Mucosa of descending colon (tissue), 3 donors: ENCODE results near the gene ARSG. TPM values are rescaled to one million over a fixed set of nuclear protein-coding genes. Genes with fewer than 3 reads are reported as not detected.

ENCODE experiments used
- ATAC-seq: fragments of 200-7000 bp; cut with Tn5 transposase; one replicate; pipeline ENCODE4 v1.9.1; 2020; ENCODE audit warnings: mild to moderate bottlenecking, moderate library complexity
- DNase-seq, 3 donors: peaks; one replicate each; pipeline ENCODE4 v3.0.0-alpha.2; 2020
- H3K36me3 ChIP-seq: fragments of 200-600 bp; one replicate; pipeline ENCODE4 v1.8.0; 2021; ENCODE audit warnings: low read depth, mild to moderate bottlenecking
- H3K4me1 ChIP-seq: fragments of 200-600 bp; one replicate; pipeline ENCODE4 v1.8.0; 2021; ENCODE audit warnings: low read depth, mild to moderate bottlenecking
- H3K4me3 ChIP-seq: fragments of 200-600 bp; one replicate; pipeline ENCODE4 v1.8.0; 2021; ENCODE audit warnings: mild to moderate bottlenecking
- H3K9me3 ChIP-seq: fragments of 200-600 bp; one replicate; pipeline ENCODE4 v1.8.0; 2021; ENCODE audit warnings: mild to moderate bottlenecking
- CTCF ChIP-seq: fragments of 200-600 bp; IDR thresholded peaks from one replicate; pipeline ENCODE4 v1.8.0; 2022; ENCODE audit warnings: antibody characterized with exemption, mild to moderate bottlenecking
- intact Hi-C, 2 donors: fragments of 100-400 bp; cut with DNase I in 1 of 2; cut with micrococcal nuclease in 1 of 2; formaldehyde crosslinking; loops; one replicate each; pipeline versions ENCODE4 v1.11.0 to v1.11.1; 2022; cut with DNase I, micrococcal nuclease
- total RNA-seq, 3 donors: library from RNA; stranded (reverse); fragmentation: NEBNext Ultra II Directional in 2 of 3; extraction: Animal tissue kit (Norgen Biotek cat#: 25700) in 2 of 3; gene quantifications; one replicate each; pipeline versions ENCODE4 v1.2.1 to v1.2.4, GENCODE V29; 2021 to 2023
- donor health status: DM: no; HTN: no; CAD: no; lungs with moderate emphysema.
- donor health status: DM: no; HTN: no; CAD: no.
- donor health status: DM: no; HTN: yes; CAD: no.

The ARSG gene
- total RNA-seq, 3 donors from 2014 or later: 1.7 to 3.1 (median 2.1) TPM

GRCh38 chr17:68378268-68379176, 87.2 kb downstream of the ARSG start:
- Histone ChIP-seq H3K9me3 (no peaks in the 10 kb centered on the region), H3K36me3 (no peaks in the 10 kb centered on the region), H3K4me3 (no peak overlapping the region), H3K4me1 (no peaks in the 10 kb centered on the region)
- peak; percentile 78 for ATAC-seq
- TF ChIP-seq CTCF: no peak
- DNase-seq: peak; percentile 57 to 87 (median 67)
- intact Hi-C loops: no loop called here

- ATAC-seq (no peak), DNase-seq (no peak)
- no peak overlapping the region for H3K4me3 ChIP-seq
- no peaks in the 10 kb centered on the region for H3K9me3 ChIP-seq
- TF ChIP-seq CTCF: no peak
- intact Hi-C loops: no loop called here
- no peaks in the 10 kb centered on the region for H3K36me3 ChIP-seq
- H3K4me1 ChIP-seq: no peaks in the 10 kb centered on the region
Observed at GRCh38 chr17:68379177-68379510, 87.8 kb downstream of the ARSG start.

- no peak for TF ChIP-seq CTCF
- no peaks in the 10 kb centered on the region for H3K4me1 ChIP-seq
- intact Hi-C loops: no loop called here
Observed at GRCh38 chr17:68379692-68380677, 88.7 kb downstream of the ARSG start.

GRCh38 chr17:68381076-68381900, 90.0 kb downstream of the ARSG start:
- no peak overlapping the region for H3K4me3 ChIP-seq
- ATAC-seq (peak; percentile 24), DNase-seq (no peak)
- no peak for TF ChIP-seq CTCF
- intact Hi-C loops: no loop called here
- H3K9me3 ChIP-seq: no peaks in the 10 kb centered on the region
- no peaks in the 10 kb centered on the region for H3K4me1 ChIP-seq
- H3K36me3 ChIP-seq: no peaks in the 10 kb centered on the region

More at GRCh38 chr17:68379692-68380677, 88.7 kb downstream of the ARSG start:
- ATAC-seq (no peak), DNase-seq (no peak)
- Histone ChIP-seq H3K4me3 (no peak overlapping the region), H3K36me3 (no peaks in the 10 kb centered on the region), H3K9me3 (no peaks in the 10 kb centered on the region)

GRCh38 chr17:68382582-68383085, 91.3 kb downstream of the ARSG start:
- ATAC-seq (no peak), DNase-seq (no peak)
- no peak for TF ChIP-seq CTCF
- Histone ChIP-seq H3K36me3 (no peaks in the 10 kb centered on the region), H3K4me1 (no peaks in the 10 kb centered on the region), H3K9me3 (no peaks in the 10 kb centered on the region), H3K4me3 (no peak overlapping the region)
- intact Hi-C loops: no loop called here
